HG02885 (cell line): Measurements from ENCODE around the gene NAA16.
A peak's percentile ranks its signal among the peaks of the same experiment; 100 is the strongest.

ENCODE experiments used
- ATAC-seq: cut with Tn5 transposase; IDR thresholded peaks from one replicate; pipeline ENCODE4 v1.9.1; 2021; ENCODE audit warnings: mild to moderate bottlenecking; ENCODE audit not compliant: unreplicated experiment, poor library complexity

Gene NAA16

GRCh38 chr13:41302743-41303142, 8.3 kb upstream of the NAA16 start:
- ATAC-seq: no peak

DNA sequence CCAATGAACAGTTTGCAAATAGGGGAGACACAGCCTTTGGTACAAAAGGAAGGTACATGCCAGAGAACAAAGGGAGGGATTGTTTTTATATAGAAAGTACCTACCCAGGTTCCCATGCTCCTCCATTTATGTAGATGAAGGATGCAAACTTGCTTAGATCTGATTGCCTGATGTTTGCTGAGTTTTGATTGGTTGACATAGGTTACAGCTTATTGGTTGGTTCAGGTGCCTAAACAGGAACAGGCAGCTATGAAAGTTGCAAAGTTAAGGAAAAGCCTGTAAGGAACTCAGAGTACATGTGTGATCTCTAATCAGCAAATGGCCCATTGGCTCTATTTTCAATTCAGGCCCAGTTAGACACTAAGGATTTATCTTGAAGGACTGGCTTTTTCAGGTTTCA, 6.5 kb upstream of the NAA16 start:
- ATAC-seq: no peak

GRCh38 chr13:41306271-41307145, 4.6 kb upstream of the NAA16 start:
- no peak for ATAC-seq

GRCh38 chr13:41307884-41308640, 3.0 kb upstream of the NAA16 start:
- ATAC-seq: no peak

- peak; percentile 58 for ATAC-seq
Observed at GRCh38 chr13:41311406-41312175, 524 bp downstream of the NAA16 start.

DNA sequence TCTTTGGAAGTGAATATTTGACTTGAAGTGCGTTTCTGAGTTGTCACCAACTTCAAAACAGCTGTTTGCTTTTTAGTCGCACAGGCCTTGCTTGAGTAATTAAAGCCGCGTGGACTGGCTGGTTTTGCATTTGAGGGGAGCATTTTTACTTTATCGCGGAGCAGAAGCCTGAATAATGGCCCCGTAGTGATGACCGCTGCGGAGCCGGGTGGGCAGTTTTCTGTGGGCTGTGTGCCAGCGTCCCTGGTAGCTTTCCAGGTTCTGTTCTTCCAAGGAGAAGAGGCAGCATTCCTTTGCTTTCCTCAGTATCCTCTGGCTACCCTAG, 1.1 kb downstream of the NAA16 start:
- peak; percentile 30 for ATAC-seq

DNA sequence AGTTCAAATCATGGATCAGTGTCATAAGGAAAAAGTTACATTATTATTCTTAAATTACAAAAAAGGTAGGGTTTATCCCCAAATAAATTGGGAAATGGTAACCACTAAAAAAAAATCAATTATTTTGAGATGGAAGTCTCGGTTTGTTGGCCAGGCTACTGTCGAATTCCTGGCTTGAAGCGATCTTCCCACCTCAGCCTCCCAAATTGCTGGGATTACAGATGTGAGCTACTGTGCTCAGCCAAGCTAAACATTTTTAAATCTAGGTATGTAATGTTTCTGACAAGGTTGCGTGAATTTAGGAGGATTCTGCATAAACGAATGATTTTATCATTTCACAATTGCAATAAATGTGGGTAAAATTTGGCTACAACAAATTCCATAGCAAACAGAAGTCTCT, 2.0 kb downstream of the NAA16 start:
- no peak for ATAC-seq

DNA sequence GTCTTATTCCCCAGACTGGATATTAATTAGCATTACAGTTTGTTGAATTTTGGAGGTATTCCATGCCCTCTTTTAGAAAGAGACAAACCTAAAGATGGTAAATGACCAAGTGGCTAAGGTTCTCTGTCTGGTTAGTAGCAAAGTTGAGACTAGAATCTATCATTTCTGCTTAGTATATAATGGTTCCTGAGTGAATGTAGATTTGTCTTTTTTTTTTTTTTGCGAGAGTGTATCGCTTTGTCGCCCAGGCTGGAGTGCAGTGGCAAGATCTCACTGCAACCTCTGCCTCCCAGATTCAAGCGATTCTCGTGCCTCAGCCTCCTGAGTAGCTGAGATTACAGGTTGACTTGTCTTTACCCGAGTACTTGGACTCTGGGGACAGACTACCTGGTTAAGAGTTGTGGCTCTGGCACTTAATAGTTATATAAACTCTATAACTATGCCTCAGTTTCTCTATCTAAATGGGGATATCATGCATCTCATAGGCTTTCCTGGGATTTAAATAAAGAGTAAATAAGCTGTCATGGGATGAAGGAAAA, 2.7 kb downstream of the NAA16 start:
- no peak for ATAC-seq

GRCh38 chr13:41315443-41316047, 4.5 kb downstream of the NAA16 start:
- ATAC-seq: no peak

GRCh38 chr13:41317243-41317642, 6.2 kb downstream of the NAA16 start:
- ATAC-seq: no peak

DNA sequence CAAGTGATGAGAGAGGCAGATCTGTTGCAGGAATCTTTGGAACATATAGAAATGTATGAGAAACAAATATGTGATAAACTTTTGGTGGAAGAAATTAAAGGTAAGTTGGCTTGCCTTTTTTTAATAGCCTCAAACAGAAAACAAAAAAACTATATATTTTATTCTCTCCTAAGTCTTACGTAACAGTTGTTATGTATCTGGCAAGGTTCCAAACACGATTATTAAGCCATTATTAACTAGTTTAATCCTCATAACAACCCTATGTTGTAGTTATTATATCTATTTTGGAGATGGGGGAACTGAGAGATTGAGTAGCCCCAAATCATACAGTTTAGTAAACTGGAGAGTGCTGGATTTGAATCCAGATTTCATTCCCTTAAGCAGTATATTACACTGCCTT, 14.7 kb downstream of the NAA16 start:
- ATAC-seq: no peak

DNA sequence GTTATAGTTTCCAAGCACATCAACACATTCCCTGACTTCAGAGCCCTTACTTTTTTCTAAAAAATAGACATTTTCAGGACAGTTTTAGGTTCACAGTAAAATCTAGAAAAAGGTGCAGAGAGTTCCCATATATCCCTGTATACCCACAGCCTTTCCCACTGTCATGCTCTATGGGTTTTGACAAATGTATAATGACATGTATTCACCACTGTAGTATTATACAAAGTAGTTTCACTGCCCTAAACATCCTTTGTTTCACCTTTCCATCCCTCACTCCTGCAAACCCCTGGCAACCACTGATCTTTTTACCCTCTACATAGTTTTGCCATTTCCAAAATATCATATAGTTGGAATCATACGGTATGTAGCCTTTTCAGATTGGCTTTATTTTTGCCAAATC, 15.6 kb downstream of the NAA16 start:
- no peak for ATAC-seq

DNA sequence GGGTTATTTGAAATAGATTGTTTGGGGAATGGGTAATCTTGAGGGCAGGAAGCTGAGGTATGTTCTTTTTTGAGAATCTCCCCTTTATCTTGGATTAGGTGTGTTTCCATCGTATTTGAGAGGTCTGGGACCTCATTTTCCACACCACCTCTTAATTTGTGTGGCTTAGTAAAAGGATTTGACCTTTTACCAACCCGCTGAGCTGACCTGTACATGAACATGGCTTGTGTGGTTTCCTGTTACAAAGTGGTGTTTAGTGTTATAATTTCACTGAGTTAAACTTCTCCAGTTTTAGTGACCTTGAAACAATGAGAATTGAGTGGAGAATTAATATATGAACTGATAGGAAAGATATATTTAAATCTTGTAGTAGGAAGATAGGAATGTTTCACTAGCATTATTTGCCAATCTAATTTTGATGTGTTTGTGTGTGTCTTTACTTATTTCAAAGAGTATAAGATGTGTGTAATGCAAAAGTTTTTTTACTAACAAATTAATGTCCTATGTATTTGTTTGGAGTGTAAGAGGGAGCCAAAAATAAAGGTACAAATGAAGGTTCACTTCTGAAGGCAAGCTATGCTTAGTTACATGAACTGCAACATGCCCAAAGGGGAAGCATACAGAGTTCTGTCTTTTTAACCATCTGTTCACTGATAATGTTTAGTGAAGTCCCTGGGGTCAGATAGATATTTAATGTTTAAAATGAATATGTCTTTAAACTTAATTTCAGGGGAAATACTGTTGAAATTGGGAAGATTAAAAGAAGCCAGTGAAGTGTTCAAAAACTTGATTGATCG, 17.1 kb downstream of the NAA16 start:
- no peak for ATAC-seq

GRCh38 chr13:41332829-41333228, 21.8 kb downstream of the NAA16 start:
- ATAC-seq: no peak

GRCh38 chr13:41334810-41335209, 23.7 kb downstream of the NAA16 start:
- ATAC-seq: no peak

DNA sequence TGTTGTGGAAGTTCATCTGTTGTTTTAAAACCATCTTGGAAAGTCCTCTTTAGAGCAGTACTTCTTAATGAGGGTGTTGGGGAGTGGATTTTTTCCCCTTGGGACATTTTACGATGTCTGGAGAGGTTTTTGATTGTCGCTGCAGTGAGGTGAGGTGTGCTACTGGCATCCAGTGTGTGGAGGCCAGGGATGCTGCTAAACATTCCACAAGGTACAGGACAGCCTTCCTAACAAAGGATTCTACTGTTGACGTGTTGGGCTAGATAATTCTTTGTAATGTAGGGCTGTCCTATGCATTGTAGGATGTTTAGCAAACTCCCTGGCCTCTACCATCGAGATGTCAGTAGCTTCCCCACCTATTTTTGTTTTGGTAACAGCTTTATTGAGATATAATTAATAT, 33.3 kb downstream of the NAA16 start:
- no peak for ATAC-seq

- no peak for ATAC-seq
Observed at GRCh38 chr13:41345165-41345913, 34.3 kb downstream of the NAA16 start.

DNA sequence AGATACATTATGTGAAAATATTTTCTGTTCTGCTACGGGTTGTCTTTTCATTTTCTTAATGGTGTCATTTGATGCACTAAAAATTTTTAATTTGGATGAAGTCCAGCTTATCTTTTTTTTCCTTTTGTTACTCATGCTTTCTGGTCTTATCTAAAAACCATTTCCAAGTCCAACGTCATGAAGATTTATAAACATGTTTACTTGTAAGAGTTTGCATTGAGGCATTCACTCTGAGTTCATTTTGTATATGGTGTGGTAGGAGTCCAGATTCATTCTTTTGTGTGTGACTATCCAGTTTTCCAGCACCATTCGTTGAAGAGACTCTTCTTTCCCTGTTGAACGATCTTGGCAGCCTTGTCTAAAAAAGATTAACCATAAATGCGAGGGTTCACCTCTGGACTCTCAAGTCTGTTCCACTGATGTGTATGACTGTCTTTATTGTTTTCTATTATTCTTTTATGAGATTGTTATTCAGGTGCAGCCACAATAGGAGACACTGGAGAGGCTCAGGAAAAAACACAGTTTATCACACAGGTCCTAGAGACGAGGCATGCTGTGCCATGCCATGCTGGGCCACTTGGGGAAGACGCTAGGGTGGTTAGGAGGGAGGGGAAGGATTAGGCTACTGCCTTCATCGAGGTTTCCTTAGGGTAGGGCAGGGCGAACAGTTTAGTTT, 35.0 kb downstream of the NAA16 start:
- no peak for ATAC-seq
